ENCODE data around the gene FAM3C.

The FAM3C gene

DNA sequence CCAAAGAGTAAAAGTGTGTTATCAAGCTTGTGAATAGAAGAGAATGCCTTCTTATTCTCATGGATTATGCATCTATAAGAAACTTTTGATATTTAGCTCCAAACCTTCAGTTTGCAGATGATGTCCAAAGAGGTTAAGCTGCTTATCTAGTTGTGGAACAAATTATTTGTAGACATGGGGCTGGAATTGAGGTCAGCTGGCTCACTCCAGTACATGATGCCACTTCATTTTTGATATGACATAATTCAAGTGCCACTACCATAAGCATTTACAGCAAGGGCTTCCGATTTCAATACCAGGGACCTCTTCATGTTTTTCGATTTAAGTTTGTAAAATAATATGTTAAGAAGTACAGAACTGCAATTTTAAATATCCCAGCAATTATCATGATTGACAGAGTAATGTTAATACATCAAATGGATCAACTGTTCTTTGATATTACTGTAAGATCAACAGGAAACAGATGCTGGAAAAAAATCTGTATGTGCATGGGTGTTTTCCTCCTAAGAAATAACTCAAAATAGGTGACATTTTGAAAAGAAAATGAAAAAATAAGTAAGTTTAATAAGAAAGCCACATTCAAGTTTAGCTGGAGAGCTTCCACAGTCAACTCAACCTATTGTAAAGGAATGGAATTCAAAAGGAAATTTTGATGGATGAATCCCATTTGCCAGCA lies 12.7 kb downstream of the FAM3C start:
- in situ Hi-C loops (cut with MboI; ENCODE audit: low sequenced_read_pairs): no loop called here

DNA sequence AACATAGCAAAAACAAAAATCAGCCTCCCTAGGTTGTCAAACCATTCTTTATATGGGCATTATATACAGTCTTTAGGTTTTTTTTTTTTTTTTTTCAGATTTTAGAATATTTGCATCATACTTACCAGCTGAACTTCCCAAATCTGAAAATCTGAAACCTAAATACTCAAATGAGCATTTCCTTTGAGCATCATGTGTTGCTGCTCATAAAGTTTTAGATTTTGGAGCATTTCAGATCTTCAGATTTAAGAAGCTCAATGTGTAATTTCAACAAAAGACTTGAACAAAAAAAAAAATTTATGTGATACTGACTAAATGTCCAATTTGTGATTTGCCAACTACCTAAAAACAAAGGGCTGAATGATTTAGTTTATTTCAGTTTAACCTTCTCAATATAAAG lies 13.6 kb downstream of the FAM3C start:
- in situ Hi-C loops (cut with MboI; ENCODE audit: low sequenced_read_pairs): no loop called here

DNA sequence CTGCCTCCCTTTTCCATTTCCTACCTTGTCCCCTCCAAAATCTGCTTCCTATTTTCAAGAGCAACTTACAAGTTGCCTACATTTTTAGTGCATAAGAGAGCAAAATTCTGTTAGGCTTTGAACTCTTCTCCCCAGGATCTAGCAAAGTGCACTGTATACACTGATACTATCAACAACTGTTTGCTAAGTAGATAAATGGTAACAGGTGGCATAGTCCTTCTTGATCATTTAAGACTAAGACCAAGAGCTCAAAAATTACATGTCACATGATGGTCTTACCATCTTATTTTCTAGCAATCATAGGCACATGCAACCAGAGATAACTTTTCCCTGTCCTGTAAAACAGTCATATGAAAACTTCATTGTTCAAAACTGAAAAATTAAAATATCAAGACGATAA lies 16.2 kb downstream of the FAM3C start:
- in situ Hi-C loops (cut with MboI; ENCODE audit: low sequenced_read_pairs): no loop called here

DNA sequence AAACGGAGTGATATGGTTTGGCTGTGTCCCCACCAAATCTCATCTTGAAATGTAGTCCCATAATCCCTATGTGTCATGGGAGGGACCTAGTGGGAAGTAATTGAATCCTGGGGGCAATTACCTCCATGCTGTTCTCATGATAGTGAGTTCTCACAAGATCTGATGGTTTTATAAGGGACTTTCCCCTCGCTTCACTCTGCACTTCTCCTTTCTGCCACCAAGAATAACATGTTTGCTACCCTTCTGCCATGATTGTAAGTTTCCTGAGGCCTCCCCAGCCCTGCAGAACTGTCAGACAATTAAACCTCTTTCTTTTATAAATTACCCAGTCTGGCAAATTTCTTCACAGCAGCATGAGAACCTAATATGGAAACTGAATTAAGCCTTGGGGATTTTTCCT lies 19.1 kb downstream of the FAM3C start:
- in situ Hi-C loops (cut with MboI; ENCODE audit: low sequenced_read_pairs): no loop called here

DNA sequence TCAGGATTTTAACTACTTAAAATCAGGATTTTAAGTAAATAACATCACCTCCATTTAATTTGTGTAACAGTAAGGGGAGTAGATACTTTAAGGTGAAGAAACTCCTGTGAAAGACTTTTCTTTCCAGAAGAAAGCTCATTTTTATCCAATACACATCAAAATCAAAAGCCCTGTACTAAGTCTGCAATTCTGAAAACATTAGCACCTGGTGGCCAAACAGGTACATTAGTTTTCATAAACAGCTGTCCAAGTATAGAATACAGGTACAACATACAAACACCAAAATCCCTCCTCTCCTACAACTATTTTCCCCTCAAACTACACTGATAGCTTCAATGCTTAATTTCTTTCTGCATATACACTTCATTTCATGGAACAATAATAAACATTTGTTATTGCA lies 22.9 kb downstream of the FAM3C start:
- in situ Hi-C loops (cut with MboI; ENCODE audit: low sequenced_read_pairs): no loop called here

DNA sequence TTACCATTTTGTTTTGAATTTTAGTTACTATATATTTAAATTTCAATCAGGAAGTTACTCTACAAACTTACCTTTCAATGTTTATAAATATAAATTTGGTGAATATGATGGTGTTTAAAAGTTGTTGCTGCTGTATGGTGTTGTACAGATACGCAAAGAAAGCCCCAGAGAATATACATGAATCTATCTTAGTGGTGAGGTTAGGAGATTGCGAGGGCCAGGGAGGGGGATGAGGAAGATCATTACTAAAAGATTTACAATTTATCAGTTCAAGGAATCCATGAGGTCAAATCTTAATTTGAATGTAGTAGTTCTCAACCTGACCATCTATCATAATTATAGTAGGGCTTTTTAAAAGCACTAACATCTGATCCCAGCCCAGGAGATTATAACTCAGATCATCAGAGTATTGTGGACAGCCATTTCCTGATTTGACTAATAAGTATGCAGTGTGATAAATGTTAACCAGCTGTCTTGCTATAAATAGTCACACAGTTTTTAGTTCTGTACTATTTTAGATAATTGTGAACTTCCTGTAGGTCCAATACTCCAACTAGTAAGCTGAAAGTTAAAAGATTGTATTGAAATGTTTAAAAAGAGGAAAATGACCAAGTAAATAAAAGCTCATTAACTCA lies 23.6 kb downstream of the FAM3C start:
- in situ Hi-C loops (cut with MboI; ENCODE audit: low sequenced_read_pairs): no loop called here

DNA sequence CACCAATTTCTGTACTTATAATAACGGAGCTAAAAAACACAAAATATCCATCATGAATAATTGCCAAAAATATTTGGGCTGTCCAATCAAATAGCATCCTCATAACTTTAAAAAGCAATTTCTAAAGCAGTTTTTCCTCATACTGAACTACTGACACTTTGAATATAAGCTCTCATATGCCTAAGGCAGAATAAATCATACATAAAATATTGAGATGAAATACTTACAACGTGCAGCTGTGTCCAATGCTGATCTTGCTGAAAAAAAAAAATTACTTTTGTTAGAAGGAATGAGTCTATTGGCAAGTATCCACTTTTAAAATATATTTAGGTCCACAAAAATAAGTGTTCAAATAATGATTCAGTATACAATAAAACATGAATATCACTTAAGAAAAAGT lies 24.2 kb downstream of the FAM3C start:
- in situ Hi-C loops (cut with MboI; ENCODE audit: low sequenced_read_pairs): no loop called here

DNA sequence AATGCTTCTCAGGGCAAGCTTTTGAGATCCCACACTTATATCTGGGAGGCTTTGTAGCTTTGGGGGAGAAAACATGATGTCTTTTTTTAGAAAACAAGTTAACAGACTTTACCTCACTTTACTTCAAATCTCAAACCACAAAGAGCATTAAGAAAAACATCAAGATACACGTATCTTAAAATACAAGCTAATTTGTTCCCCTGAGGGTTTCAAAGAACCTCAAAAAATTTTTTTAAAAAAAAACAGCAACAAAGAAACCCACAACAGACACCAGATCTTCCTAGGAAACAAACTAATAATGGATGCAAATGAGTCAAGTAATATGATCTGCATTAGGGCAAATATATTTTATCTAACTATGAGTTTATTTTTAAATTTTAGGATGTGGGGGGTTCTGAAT lies 24.7 kb downstream of the FAM3C start:
- in situ Hi-C loops (cut with MboI; ENCODE audit: low sequenced_read_pairs): no loop called here

DNA sequence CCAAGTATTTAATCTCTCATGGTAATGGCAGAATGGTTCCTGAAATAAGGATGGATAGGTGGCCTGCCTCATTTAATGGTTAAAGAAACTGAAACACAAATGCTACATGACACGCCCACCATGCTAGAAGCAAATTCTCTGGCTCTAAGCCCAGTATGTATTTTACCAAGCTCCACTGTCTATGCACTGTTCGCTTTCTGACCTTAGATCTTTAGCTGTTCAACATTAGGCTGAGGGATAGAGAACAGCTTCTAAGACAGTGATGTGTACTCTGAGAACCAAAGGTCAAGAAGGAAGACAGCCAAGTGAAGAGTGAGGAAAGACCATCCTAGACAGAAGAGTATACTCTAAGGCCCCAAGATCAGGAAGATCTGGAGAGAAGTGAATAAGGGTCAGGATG lies 26.6 kb downstream of the FAM3C start:
- in situ Hi-C loops (cut with MboI; ENCODE audit: low sequenced_read_pairs): no loop called here

DNA sequence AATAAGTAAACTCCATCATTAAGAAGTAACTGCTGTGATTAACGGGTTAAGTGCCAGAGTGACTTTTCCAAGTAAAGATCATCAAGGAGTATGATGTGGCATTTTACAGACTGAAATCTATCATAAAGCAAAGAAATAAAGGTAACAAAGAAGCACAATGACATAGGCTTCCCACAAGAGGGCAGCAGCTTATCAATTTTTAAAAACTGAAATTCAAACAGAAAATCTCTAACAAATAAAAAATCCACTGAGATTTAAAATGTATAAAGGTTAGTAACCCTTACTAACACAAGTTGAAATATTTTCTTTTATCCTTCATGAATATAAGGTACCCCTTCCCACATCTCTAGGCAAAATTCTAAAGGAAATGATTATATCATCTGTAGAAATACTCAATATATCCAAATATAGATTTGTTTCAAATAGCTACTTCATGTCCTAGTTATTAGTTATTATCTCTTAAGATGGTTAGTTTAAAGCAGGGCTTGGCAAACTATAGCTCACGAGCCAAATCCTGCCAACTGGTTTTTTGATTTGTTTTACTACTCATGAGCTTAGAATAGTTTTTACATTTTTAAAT lies 29.2 kb downstream of the FAM3C start:
- in situ Hi-C loops (cut with MboI; ENCODE audit: low sequenced_read_pairs): no loop called here

DNA sequence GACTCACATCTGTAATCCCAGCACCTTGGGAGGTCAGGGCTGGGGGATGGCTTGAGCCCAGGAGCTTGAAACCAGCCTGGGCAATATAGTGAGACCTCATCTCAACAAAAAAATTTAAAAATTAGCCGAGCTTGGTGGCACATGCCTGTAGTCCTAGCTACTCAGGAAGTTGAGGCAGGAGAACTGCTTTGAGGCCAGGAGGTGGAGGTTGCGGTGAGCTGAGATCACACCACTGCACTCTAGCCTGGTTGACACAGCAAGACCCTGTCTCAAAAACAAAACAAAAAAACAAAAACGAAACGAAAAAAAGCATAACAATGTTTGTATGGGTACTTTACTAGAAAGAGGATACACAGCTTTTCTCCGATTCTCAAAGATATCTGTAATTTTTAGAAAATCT lies 35.5 kb downstream of the FAM3C start:
- in situ Hi-C loops (cut with MboI; ENCODE audit: low sequenced_read_pairs): no loop called here

DNA sequence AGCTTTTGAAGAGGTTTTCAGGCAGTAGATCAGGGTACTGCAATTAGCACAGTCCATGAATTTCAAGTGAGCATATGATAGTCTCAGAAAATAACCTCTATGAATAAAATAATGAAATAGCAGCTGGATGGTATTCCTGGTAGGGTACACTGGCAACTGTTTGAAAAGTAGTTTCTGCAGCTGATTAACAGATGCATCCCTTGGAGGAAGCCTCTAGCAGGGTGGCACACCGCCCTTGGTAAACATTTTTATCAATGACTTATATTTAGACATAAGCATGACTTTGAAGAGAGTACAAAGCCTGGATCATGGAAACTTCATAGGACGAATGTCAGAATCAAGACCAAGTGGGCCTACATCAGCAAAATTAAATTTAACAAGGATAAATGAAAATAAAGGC lies 40.5 kb downstream of the FAM3C start:
- in situ Hi-C loops (cut with MboI; ENCODE audit: low sequenced_read_pairs): no loop called here

DNA sequence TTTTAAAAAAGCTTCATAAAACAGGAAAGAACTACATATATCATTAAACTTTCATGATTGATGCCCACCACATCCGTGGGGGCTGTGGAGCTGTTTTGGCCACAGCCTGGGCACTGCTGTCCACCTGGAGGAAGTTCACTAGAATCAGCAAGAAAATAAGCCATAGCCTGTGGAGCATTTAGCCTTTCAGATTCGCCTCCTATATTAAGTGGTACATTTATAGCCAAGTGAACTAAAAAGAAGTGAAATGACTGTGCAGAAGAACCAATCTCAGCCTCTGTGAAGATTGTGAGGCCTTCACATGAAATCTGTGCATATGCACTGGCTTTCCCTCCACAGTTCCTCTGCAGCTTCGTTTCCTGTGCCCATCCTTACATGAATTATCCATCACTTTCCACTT lies 43.8 kb downstream of the FAM3C start:
- in situ Hi-C loops (cut with MboI; ENCODE audit: low sequenced_read_pairs): no loop called here

DNA sequence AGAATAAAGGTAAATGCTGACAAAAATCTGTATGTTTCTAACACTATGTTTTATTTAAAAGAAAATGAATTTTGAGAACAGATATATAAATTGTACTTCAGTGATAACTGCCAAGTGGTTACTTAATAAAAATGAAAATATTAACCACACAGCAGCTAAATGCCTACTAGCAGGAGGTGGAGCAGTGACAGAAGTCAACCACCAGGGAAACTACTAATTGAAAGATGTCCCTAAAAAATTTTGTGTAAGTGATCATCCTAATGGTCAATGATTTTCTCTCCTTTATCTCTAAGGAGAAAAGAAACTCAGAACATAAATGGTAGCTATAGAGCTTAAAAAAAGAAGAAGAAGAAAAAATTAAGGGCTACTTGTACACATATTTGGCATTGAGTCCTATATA lies 44.4 kb downstream of the FAM3C start:
- in situ Hi-C loops (cut with MboI; ENCODE audit: low sequenced_read_pairs): no loop called here

DNA sequence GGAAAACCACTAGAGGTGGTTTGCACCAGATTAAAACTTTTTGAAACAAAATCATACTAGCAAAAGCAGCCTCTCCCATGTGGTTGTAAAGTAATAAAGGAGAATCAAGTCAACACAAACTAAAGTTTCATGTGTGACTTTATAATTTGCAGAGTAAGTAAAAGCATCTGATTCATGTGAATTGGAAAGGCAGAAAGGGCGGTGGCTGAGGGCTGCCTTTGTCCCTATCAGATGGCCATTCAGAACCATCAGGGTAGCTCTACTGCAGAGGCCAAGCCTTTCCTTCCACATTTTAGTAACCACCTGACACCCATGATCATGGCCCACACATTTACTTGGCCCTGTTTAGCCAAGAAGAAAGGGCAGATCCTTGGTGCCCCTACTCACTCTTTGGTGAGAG lies 51.6 kb downstream of the FAM3C start:
- in situ Hi-C loops (cut with MboI; ENCODE audit: low sequenced_read_pairs): no loop called here

DNA sequence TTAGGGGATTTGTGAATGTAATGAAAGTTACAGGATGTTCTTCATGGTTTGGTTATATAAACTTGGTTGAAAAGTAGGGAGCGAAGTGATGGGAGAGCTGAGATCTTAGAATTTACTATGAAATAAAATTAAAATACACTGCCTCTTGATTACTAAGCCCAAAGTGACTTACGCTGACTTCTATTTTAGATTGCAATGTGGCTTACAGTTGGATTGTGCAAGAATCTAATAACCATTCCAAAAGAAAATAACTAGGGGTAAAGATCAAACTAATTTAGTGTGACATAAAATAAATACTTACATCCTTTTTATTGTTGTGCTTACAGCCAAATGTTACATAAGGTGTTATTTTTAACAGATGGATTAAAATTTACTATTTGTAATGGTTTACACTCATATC lies 52.0 kb downstream of the FAM3C start:
- in situ Hi-C loops (cut with MboI; ENCODE audit: low sequenced_read_pairs): no loop called here

DNA sequence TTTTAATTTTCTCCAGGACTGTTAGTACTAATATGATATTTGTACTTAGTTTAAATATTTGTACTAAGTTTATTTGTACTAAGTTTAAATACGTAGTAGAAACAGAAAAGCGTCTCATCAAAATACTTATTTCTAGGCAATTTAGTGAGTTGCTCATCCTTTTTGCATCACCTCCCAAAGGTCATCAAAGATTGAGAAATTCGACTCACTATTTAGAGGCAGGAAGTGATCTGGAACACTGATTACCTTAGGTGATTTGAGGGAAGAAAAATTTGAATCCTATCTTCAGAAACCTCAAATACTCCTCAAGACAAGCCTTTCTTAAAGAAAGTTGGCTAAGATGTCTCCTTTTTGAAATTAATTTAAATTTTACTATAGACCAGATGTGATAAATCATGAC lies 52.8 kb downstream of the FAM3C start:
- in situ Hi-C loops (cut with MboI; ENCODE audit: low sequenced_read_pairs): no loop called here

DNA sequence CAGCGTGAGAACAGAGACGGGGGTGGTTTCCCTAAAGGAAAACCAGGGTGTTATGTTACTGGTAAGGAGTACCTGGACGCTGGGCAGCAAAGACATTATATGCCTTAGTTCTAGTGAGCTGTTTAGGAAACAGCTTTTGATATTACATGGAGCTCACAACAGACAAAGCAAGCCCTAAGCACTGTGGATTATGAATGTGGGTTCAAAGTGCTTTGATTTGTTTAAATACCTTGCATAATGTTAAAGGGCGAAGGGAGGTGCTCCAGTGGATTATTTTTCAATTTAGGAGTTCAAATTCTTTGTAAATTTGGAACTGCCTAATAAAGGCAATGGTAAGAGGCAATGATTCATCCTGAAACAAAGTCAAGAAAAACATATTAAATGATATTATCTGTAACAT lies 53.5 kb downstream of the FAM3C start:
- in situ Hi-C loops (cut with MboI; ENCODE audit: low sequenced_read_pairs): no loop called here

DNA sequence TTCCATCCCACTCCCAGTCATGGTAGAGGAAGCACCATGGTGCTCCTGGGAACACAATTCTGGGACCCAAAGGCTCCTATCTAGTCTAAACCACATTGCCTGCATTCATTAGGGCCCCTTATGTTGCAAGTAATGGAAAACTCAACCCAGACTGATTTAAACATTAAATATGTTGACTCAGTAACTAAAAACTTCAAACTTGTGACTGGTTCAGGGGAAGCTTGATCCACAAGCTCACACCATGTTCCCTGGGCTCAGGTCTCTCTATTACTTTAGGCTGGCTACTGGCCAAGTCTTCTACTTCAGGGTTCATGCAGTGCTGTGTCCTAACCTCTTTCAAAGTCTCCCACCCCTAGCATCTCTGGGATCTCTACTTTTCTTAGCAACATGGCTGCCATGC lies 54.2 kb downstream of the FAM3C start:
- in situ Hi-C loops (cut with MboI; ENCODE audit: low sequenced_read_pairs): no loop called here

DNA sequence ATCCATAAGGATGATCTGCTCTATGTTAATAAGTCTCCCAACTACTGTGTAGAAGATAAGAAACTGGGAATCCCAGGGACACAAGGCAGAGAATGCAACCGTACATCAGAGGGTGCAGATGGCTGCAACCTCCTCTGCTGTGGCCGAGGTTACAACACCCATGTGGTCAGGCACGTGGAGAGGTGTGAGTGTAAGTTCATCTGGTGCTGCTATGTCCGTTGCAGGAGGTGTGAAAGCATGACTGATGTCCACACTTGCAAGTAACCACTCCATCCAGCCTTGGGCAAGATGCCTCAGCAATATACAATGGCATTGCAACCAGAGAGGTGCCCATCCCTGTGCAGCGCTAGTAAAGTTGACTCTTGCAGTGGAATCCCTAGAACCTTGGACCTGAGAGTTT lies 57.0 kb downstream of the FAM3C start:
- in situ Hi-C loops (cut with MboI; ENCODE audit: low sequenced_read_pairs): no loop called here

DNA sequence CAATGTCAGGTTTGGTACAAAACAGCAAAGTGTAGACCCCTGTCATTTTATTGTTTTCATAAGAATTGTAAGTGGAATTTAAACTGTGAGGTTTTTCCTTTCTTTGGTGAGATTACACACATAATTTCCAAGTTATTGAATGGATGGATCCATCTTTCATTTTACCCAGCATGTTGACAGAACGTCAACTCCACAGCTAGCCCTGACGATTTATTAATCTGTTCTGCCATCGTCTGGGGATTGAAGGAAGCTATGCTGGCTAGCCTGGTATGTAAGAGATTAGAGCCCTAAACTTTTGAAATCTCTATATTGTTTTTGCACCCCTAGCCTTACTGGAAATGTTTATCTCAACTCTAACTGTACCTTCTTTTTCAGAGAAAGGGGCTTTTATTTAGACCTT lies 58.7 kb downstream of the FAM3C start:
- in situ Hi-C loops (cut with MboI; ENCODE audit: low sequenced_read_pairs): no loop called here

DNA sequence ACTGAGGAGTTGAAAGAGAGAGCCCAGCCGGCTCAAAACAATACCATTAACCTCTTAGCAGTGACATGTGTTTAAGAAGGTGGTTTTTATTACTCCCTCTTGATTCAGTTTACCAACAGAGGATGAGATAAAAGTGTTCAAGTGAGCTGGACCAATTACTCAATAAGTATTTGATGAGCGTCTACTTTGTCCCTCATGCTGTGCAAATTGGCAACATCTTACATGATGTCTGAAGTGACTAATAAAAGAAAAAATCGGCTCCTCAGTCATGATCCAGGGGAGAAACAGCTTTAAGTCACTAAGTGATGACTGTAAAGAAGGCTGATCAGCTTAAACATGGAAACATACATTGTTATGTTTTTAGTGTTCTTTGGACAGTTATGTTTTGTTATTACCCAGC lies 59.5 kb downstream of the FAM3C start:
- in situ Hi-C loops (cut with MboI; ENCODE audit: low sequenced_read_pairs): no loop called here
